GM23248 (cell line): ENCODE data around the gene DPCD.

Experiments
- EZH2 ChIP-seq: fragments of 200-600 bp; sonication (generic); IDR thresholded peaks from 2 replicates; pipeline ENCODE4 v1.6.1; 2018; ENCODE audit warnings: antibody characterized with exemption, mild to moderate bottlenecking; ENCODE audit not compliant: insufficient read depth, poor library complexity, severe bottlenecking
- EZH2phosphoT487 ChIP-seq: fragments of 200-600 bp; sonication (generic); IDR thresholded peaks from 2 replicates; pipeline ENCODE4 v1.6.1; 2018; ENCODE audit warnings: antibody characterized with exemption, moderate library complexity, mild to moderate bottlenecking, low read depth; ENCODE audit not compliant: insufficient read depth

DNA sequence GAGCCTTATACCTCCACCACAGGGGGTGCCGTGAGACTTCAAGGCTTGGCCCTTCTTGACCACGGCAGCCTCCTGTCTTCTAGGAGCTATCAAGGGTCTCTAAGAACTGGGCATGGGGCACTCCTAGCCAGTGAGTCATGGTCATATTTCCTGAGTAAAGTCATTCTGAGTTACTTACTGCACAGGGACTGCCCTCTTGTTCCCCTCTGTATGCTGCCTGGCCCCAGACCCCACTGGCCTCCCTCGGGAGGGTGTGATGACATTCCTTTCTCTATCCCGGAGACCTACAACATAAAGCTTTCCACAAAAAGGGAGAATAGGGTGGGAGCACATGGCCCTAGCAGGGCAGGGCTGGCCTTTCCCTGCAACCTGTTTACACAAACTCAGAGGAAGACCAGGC lies 21.4 kb downstream of the DPCD start:
- TF ChIP-seq EZH2 (no peak), EZH2phosphoT487 (no peak)
